ENCODE measurements around the gene NLGN3. TPM values are rescaled to one million over a fixed set of nuclear protein-coding genes. Genes with fewer than 3 reads are reported as not detected.

NLGN3 gene
- total RNA-seq, 2 experiments from 2014 or later, result 3.4 to 4.3 TPM

DNA sequence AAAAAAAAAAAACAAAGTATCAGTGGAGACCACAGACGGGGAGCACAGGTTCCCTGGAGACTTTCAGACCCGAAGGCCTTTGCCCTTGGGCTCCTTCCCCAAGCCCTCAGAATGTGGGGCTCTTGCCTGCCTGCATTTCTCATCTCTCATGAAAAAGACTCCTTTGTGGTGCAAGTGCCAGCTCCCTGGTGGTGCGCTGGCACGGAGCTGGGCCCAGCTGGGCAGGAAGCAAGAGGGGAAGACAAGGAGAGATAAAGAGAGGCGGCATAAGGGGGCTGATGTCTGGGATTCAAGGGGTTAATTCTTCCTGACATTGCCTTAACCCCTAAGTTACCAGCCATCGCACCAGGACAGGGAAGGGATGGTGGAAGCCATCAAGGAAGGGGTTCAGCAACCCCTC lies 21.8 kb downstream of the NLGN3 start:
- ChIA-PET CTCF (no interaction called here), POLR2A (no interaction called here)
- TF ChIP-seq, protein P1, sequence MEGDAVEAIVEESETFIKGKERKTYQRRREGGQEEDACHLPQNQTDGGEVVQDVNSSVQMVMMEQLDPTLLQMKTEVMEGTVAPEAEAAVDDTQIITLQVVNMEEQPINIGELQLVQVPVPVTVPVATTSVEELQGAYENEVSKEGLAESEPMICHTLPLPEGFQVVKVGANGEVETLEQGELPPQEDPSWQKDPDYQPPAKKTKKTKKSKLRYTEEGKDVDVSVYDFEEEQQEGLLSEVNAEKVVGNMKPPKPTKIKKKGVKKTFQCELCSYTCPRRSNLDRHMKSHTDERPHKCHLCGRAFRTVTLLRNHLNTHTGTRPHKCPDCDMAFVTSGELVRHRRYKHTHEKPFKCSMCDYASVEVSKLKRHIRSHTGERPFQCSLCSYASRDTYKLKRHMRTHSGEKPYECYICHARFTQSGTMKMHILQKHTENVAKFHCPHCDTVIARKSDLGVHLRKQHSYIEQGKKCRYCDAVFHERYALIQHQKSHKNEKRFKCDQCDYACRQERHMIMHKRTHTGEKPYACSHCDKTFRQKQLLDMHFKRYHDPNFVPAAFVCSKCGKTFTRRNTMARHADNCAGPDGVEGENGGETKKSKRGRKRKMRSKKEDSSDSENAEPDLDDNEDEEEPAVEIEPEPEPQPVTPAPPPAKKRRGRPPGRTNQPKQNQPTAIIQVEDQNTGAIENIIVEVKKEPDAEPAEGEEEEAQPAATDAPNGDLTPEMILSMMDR (IDR thresholded peaks at IDR 0.05), result no peak
- no peak overlapping the region for H3K4me3 Mint-ChIP-seq
- H3K27ac Mint-ChIP-seq, result no peak overlapping the region
- H3K4me1 Mint-ChIP-seq (ENCODE audit: low read depth), result no peaks in the 10 kb centered on the region
- intact Hi-C loops (cut with DNase I, micrococcal nuclease), result no loop called here
- Histone ChIP-seq H3K27me3 (ENCODE audit: control insufficient read depth in 1 of 2, insufficient read depth in 2 of 2, low read length in 2 of 2) (no peaks in the 10 kb centered on the region), H3K9me3 (ENCODE audit: control insufficient read depth in 1 of 2, insufficient read depth in 1 of 2, low read length in 2 of 2) (no peaks in the 10 kb centered on the region), H3K4me1 (ENCODE audit: insufficient read depth, low read length) (no peaks in the 10 kb centered on the region), H3K36me3 (ENCODE audit: insufficient read depth, low read length) (peaks cover 11% of the 10 kb centered on the region), H3K4me3 (ENCODE audit: low read length) (no peak overlapping the region), H3K27ac (ENCODE audit: low read depth in 1 of 2, low read length in 2 of 2) (no peak overlapping the region)
- peaks cover 8% of the 10 kb centered on the region for H3K36me3 Mint-ChIP-seq (ENCODE audit: low read depth)
- H3K27me3 Mint-ChIP-seq, result no peaks in the 10 kb centered on the region
- DNase-seq, result no peak
- H3K9me3 Mint-ChIP-seq, result no peaks in the 10 kb centered on the region
- ATAC-seq (ENCODE audit: poor library complexity), result no peak

DNA sequence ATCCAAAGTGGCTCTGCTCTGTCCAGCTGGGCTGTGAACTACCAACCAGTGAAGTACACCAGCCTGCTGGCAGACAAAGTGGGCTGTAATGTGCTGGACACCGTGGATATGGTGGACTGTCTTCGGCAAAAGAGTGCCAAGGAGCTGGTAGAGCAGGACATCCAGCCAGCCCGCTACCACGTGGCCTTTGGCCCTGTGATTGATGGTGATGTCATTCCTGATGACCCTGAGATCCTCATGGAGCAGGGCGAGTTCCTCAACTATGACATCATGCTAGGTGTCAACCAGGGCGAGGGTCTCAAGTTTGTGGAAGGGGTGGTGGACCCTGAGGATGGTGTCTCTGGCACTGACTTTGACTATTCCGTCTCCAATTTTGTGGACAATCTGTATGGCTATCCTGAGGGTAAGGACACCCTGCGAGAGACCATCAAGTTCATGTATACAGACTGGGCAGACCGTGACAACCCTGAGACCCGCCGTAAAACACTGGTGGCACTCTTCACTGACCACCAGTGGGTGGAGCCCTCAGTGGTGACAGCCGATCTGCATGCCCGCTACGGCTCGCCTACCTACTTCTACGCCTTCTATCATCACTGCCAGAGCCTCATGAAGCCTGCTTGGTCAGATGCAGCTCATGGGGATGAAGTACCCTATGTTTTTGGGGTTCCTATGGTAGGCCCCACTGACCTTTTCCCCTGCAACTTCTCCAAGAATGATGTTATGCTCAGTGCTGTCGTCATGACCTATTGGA lies 22.6 kb downstream of the NLGN3 start:
- Histone ChIP-seq H3K4me3 (ENCODE audit: low read length) (no peak overlapping the region), H3K9me3 (ENCODE audit: control insufficient read depth in 1 of 2, insufficient read depth in 1 of 2, low read length in 2 of 2) (no peaks in the 10 kb centered on the region), H3K4me1 (ENCODE audit: insufficient read depth, low read length) (no peaks in the 10 kb centered on the region), H3K36me3 (ENCODE audit: insufficient read depth, low read length) (peaks cover 10% of the 10 kb centered on the region), H3K27ac (ENCODE audit: low read depth in 1 of 2, low read length in 2 of 2) (no peak overlapping the region), H3K27me3 (ENCODE audit: control insufficient read depth in 1 of 2, insufficient read depth in 2 of 2, low read length in 2 of 2) (no peaks in the 10 kb centered on the region)
- Mint-ChIP-seq H3K4me1 (ENCODE audit: low read depth) (no peaks in the 10 kb centered on the region), H3K9me3 (no peaks in the 10 kb centered on the region), H3K36me3 (ENCODE audit: low read depth) (peaks cover 8% of the 10 kb centered on the region), H3K4me3 (no peak overlapping the region), H3K27me3 (no peaks in the 10 kb centered on the region), H3K27ac (no peak overlapping the region)
- POLR2A ChIA-PET, result no interaction called here
- TF ChIP-seq, protein P1 (IDR thresholded peaks at IDR 0.05), result no peak
- CTCF ChIA-PET, result no interaction called here
- ATAC-seq (ENCODE audit: poor library complexity) (no peak), DNase-seq (no peak)
- intact Hi-C loops (cut with DNase I, micrococcal nuclease), result no loop called here

DNA sequence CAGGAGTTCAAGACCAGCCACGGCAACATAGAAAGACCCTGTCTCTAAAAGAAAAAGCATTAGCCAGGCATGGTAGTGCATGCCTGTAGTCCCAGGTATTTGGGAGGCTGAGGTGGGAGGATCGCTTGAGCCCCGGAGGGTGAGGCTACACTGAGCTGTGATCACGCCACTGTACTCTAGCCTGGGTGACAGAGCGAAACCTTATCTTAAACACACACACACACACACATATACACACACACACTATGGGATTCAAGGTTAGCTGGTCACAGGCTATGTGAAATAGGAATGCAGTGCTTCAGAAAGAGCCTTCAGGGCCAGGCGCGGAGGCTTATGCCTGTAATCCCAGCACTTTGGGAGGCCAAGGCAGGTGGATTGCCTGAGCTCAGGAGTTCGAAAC lies 23.5 kb downstream of the NLGN3 start:
- H3K27me3 Mint-ChIP-seq, result no peaks in the 10 kb centered on the region
- ChIA-PET POLR2A (no interaction called here), CTCF (no interaction called here)
- H3K4me3 Mint-ChIP-seq, result no peak overlapping the region
- ATAC-seq (ENCODE audit: poor library complexity) (no peak), DNase-seq (no peak)
- H3K27me3 ChIP-seq (ENCODE audit: control insufficient read depth in 1 of 2, insufficient read depth in 2 of 2, low read length in 2 of 2), result no peaks in the 10 kb centered on the region
- no peaks in the 10 kb centered on the region for H3K9me3 ChIP-seq (ENCODE audit: control insufficient read depth in 1 of 2, insufficient read depth in 1 of 2, low read length in 2 of 2)
- TF ChIP-seq, protein P1 (IDR thresholded peaks at IDR 0.05), result no peak
- H3K9me3 Mint-ChIP-seq, result no peaks in the 10 kb centered on the region
- H3K4me3 ChIP-seq (ENCODE audit: low read length), result no peak overlapping the region
- no peaks in the 10 kb centered on the region for H3K4me1 Mint-ChIP-seq (ENCODE audit: low read depth)
- H3K27ac Mint-ChIP-seq, result no peak overlapping the region
- no peak overlapping the region for H3K27ac ChIP-seq (ENCODE audit: low read depth in 1 of 2, low read length in 2 of 2)
- intact Hi-C loops (cut with DNase I, micrococcal nuclease), result no loop called here
- no peaks in the 10 kb centered on the region for H3K4me1 ChIP-seq (ENCODE audit: insufficient read depth, low read length)
- H3K36me3 ChIP-seq (ENCODE audit: insufficient read depth, low read length), result peaks cover 8% of the 10 kb centered on the region
- peaks cover 10% of the 10 kb centered on the region for H3K36me3 Mint-ChIP-seq (ENCODE audit: low read depth)
